RWPE1 (cell line): ENCODE data around the gene AHDC1.
"Not testable (repeated sequence)": the region's sequence is repeated elsewhere in the genome, so short reads cannot be mapped to it uniquely, and the experiment has no call there.

Experiments
- CTCF ChIA-PET: fragments of 350-600 bp; sonication (Branson Sonifier 250); formaldehyde crosslinking; extraction: SDS; loops from one replicate; lab custom pipeline; 2021; lab: Yijun Ruan, JAX
- POLR2A ChIA-PET: fragments of 400-600 bp; formaldehyde crosslinking; extraction: SDS; loops from one replicate; lab custom pipeline; 2020; ENCODE audit warnings: antibody characterized with exemption; ENCODE audit not compliant: low non-redundant PET; lab: Yijun Ruan, JAX
- DNase-seq: peaks from one replicate; pipeline ENCODE4 v3.0.0; 2012; ENCODE audit warnings: low spot score
- H3K27ac ChIP-seq: fragments of 450-650 bp; 2 replicates; pipeline ENCODE4 v1.5.1; 2017
- TF ChIP-seq, protein P1 (sequence below): fragments of 450-650 bp; conservative IDR thresholded peaks from 2 replicates; pipeline ENCODE4 v1.5.1; 2017; ENCODE audit warnings: low read depth, mild to moderate bottlenecking

Gene AHDC1

DNA sequence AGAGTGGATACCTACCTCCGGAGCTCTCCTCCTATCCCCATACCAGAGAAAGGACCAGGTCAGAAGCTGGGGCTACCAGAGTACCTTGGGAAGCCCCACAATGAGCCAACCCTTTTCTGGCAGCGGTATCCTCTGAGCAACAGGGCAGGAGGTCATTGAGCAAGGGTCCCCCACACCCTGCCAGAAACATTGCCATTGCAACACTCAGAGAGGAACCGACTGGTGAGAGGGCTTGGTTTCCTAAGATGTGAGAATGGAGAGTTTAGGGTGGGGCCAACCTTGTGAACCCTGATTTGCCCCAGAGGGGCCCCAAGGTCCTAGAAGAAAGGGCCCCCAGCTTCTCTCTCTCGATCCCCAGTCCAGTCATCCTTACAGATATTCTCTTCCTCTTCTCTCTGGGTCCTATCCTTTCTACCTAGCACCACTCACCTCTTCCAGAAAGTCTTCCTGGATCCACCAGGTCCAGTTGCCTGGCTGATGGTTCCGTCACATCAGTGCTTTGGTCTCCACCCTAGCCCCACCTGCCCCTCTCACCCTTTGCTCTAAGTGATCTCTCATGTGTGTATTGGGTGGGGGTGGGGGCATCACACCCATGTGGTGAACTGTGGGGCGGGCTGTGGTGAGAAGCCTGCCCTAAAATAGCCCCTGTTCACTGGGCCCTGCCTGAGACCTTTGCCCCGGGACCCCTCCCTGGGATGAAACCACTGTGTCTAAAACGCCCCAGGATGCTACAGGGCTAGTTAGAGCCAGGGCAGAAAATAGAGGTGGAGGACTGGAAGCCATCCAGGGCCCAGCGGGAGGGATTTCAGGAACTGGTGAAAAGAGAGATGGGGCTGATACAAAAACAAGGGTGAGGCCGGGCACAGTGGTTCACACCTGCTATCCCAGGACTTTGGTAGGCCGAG lies 22.3 kb upstream of the AHDC1 start:
- ChIA-PET CTCF (interaction anchor here (0.6 to 0.7 kb wide), 2 partner anchors 12 kb away, joined by 3 to 5 read pairs; no protein-coding TSS in a partner anchor), POLR2A (no interaction called here)
- H3K27ac ChIP-seq = peak overlapping the region; percentile 51; the same call in 1 of the 2 replicates
- TF ChIP-seq, protein P1, sequence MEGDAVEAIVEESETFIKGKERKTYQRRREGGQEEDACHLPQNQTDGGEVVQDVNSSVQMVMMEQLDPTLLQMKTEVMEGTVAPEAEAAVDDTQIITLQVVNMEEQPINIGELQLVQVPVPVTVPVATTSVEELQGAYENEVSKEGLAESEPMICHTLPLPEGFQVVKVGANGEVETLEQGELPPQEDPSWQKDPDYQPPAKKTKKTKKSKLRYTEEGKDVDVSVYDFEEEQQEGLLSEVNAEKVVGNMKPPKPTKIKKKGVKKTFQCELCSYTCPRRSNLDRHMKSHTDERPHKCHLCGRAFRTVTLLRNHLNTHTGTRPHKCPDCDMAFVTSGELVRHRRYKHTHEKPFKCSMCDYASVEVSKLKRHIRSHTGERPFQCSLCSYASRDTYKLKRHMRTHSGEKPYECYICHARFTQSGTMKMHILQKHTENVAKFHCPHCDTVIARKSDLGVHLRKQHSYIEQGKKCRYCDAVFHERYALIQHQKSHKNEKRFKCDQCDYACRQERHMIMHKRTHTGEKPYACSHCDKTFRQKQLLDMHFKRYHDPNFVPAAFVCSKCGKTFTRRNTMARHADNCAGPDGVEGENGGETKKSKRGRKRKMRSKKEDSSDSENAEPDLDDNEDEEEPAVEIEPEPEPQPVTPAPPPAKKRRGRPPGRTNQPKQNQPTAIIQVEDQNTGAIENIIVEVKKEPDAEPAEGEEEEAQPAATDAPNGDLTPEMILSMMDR = no peak
- no peak for DNase-seq

DNA sequence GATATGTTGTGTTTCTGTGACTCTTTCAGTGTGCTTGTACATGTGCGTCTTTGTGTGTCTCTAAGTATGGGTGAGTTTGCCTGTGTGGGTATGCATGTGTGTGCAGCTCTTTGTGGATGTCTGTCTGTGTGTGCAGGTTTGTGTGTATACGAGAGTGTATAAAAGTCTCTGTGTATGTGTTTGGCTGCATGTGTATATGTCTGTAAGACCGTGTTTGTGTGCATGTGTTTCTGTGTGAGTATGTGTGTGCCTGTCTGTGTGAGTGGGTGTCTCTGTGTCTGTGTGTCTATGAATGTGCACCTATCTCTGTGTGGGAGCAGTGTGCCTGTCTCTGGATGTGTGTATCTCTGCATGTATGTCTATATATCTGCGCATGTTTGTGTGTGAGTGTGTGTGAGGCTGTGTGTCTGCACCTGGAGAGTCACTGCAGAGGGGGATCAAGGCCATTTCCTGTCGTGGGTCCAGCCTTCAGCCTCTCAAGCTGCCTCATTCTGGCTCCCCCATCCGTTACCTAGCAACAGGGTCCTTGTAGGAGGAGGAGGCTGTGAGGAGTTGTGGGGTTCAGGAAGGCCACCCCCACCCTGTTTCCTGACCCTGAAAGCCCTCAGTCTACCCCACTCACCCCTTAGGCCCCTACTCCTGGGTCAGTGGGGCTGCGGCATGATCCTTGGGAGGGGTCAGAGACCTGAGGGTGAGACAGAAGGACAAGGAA lies 20.7 kb upstream of the AHDC1 start:
- peak overlapping the region; percentile 51 for H3K27ac ChIP-seq
- CTCF ChIA-PET = no interaction called here
- POLR2A ChIA-PET = no interaction called here
- TF ChIP-seq, protein P1 = no peak
- no peak for DNase-seq

DNA sequence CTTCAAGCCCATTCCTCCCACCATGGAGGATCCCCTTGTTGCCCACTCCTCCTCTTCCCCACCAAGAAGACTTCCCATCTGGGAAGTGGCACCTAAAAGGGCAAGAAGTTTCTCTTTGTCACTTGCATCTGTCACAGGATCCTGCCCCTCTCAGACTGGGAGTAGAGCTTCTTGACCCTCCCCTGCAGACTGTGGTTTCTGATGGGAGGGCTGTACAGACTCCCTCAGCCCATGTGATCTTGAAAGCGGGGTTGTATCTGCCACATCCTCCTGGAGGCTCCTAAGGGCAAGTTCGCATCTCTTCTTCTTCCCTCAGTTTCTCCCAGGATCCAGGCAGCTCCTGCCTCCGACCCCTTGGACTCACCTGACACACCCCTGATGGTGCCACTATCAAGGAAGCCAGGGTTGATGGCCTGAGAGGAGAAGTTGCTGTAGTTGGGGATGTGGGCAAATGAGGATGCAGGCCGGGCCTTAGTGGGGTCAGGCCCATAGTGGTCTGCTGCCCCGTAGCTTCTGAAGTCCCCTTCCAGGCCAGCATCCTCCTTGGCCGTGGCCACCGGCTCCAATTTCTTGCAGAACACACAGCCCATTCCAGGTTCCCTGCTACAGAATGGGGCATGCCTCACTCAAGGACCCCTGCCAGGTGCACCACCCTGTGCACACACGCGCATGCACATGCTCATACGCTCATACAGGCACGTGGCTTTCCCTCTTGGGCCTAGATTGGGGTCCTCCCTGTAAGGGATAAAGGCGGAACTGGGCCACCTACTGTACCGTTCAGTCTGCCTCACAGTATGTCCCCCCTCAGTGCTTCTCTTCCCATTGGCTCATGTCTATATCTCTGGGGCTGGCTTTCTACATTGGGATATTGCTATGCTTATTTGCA lies 19.6 kb upstream of the AHDC1 start:
- POLR2A ChIA-PET = interaction anchor here (0.5 kb wide), 1 partner anchor 47 kb away, joined by 3 read pairs; no protein-coding TSS in a partner anchor
- no peak overlapping the region for H3K27ac ChIP-seq
- no peak for DNase-seq
- TF ChIP-seq, protein P1 = no peak
- CTCF ChIA-PET = interaction anchor here (0.6 kb wide), 1 partner anchor 39 kb away, joined by 3 read pairs; no protein-coding TSS in a partner anchor

DNA sequence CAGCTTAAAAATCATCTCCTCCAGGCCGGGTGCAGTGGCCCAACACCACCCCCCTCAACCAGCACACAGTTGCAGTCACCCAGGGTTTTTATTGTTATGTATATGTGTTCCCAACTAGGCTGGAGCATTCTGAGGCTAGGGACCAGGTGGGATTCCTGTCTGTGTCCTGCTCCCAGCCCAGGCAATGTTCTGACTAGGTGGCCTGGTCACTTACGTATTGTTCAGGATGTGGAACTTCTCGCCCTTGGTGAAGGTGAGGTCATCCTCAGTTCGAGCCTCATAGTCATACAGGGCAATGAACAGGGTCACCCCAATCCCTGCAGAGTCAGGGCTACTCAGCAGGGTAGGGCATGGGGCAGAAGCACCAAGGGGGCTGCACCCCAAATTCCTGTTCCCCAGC lies 18.9 kb upstream of the AHDC1 start:
- CTCF ChIA-PET = interaction anchor here (1.2 kb wide), 1 partner anchor 16 kb away, joined by 5 read pairs; no protein-coding TSS in a partner anchor
- TF ChIP-seq, protein P1 = no peak
- no peak for DNase-seq
- H3K27ac ChIP-seq = no peak overlapping the region
- POLR2A ChIA-PET = interaction anchor here (0.5 kb wide), 1 partner anchor 47 kb away, joined by 3 read pairs; no protein-coding TSS in a partner anchor

DNA sequence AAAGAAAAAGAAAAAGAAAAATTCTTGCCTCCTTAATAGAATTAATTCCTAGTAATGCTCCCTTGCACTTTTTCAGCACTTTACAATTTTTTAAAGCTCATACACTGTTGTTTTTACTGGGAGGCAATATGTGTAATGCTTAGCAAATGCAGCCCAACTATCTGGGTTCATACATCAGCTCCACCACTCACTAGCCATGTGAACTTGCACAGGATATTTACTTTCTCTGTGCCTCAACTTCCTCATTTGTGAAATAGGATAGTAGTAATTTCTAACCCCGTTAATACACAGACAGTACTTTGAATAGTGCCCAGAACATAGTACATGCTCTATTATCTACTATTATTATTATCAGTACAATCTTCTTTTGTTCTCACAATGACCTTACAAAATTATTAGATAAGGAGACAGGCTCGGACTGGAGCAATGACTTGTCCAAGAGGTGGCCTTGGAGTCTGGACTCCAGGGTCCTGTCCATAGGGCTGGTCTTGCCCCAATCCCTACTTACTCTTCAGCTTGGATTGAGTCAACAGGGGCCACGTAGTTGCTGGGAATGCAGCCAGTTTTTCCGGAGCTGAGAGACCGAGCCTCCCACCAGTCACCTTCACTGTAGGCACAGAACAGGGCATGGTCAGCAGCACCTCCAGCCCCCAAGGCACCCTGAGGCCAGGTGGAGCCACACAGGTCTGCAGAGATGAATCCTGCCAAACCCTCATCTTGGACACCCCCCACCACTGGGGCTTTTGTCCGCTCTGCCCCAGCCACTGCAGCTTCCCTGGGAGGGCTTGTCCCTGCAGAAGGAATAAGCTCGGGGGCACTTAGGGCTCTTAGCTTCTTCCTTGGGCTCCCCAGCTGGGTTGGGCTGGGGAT lies 17.3 kb upstream of the AHDC1 start:
- POLR2A ChIA-PET = interaction anchor here (0.5 kb wide), 1 partner anchor 193 kb away, joined by 4 read pairs; no protein-coding TSS in a partner anchor
- DNase-seq = no peak
- TF ChIP-seq, protein P1 = no peak
- H3K27ac ChIP-seq = no peak overlapping the region
- CTCF ChIA-PET = interaction anchor here (0.5 to 1.2 kb wide), 6 partner anchors 13 to 208 kb away, joined by 3 to 5 read pairs (median 4); no protein-coding TSS in a partner anchor

DNA sequence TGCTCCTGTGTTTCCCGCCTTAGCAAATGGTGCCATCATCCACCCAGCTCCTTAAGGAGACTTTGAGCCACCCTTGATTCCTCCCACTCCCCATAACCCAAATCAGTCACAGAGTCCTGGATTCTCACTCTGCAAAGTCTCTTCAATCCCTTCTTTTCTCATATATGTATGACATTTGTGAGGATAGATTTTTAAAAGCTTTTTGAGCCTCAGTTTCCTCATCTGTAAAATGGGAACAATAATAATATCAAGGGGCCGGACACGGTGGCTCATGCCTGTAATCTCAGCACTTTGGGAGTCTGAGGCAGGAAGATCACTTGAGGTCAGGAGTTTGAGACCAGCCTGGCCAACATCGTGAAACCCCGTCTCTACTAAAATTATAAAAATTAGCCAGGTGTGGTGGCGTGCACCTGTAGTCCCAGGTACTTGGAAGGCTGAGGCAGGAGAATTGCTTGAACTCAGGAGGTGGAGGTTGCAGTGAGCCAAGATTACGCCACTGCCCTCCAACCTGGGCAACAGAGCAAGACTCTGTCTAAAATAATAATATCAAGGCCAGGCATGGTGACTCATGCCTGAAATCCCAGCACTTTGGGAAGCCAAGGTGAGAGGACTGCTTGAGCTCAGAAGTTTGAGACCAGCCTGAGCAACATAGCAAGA lies 16.0 kb upstream of the AHDC1 start:
- POLR2A ChIA-PET, DNase-seq, H3K27ac ChIP-seq: not testable (repeated sequence)
- CTCF ChIA-PET = interaction anchor here (0.6 kb wide), 1 partner anchor 263 kb away, joined by 3 read pairs; no protein-coding TSS in a partner anchor
